LNCAP (cell line): ENCODE data around the gene CWC25.
A peak's percentile ranks its signal among the peaks of the same experiment; 100 is the strongest.

Source experiments
- CTCF ChIP-seq: fragments of 450-650 bp; IDR thresholded peaks from 2 replicates; pipeline ENCODE4 v1.5.1; 2017; ENCODE audit warnings: mild to moderate bottlenecking

The CWC25 gene

GRCh38 chr17:38869526-38870258 lies 44.6 kb upstream of the CWC25 start, which contains the start of gene LASP1:
LASP1 (plus strand) TSS chr17:38870058; CDS start chr17:38870190, 132 bp downstream.
- no peak for TF ChIP-seq CTCF

- 0 out of 2 replicates have a peak, but pooled peaks have one; percentile 21 for TF ChIP-seq CTCF
Measured at GRCh38 chr17:38868817-38869525, 43.9 kb upstream of the CWC25 start.

GRCh38 chr17:38867968-38868816 lies 43.1 kb upstream of the CWC25 start:
- TF ChIP-seq CTCF: no peak

- TF ChIP-seq CTCF: no peak
Measured at GRCh38 chr17:38867179-38867967, 42.3 kb upstream of the CWC25 start.

GRCh38 chr17:38864636-38865398 lies 39.7 kb upstream of the CWC25 start:
- no peak for TF ChIP-seq CTCF

- TF ChIP-seq CTCF: no peak
Measured at GRCh38 chr17:38861399-38861843, 36.3 kb upstream of the CWC25 start.
